ENCODE results near the gene KCND2. TPM values are rescaled to one million over a fixed set of nuclear protein-coding genes. Genes with fewer than 3 reads are reported as not detected.

KCND2 gene
- polyA plus RNA-seq, 4 donors, result 0.22 to 0.28 TPM; not detected in 2

- Histone ChIP-seq H3K36me3 (ENCODE audit: control insufficient read depth in 3 of 3, insufficient read depth in 2 of 3, low read depth in 1 of 3, low read length in 3 of 3) (no peaks in the 10 kb centered on the region), H3K4me3 (ENCODE audit: low read depth in 1 of 3, low read length in 3 of 3) (no peak overlapping the region), H3K27me3 (ENCODE audit: control insufficient read depth in 3 of 3, insufficient read depth in 3 of 3, low read length in 3 of 3) (no peaks in the 10 kb centered on the region), H3K27ac (ENCODE audit: low read depth in 1 of 3, low read length in 2 of 3) (no peak overlapping the region), H3K9me3 (ENCODE audit: control insufficient read depth in 2 of 2, insufficient read depth in 1 of 2, low read depth in 1 of 2, low read length in 1 of 2) (no peaks in the 10 kb centered on the region), H3K4me1 (ENCODE audit: control insufficient read depth in 3 of 3, insufficient read depth in 2 of 3, low read depth in 1 of 3, low read length in 2 of 3) (no peaks in the 10 kb centered on the region)
- WGBS, 3 donors, result 21 to 27% (median 24%) methylated on average over 1 of the region's 1 CpG
- no peak for FAIRE-seq
- DNase-seq, result no peak
Observed at GRCh38 chr7:120502132-120502531, 229.2 kb downstream of the KCND2 start.

- Histone ChIP-seq H3K27ac (ENCODE audit: low read depth in 1 of 3, low read length in 2 of 3) (no peak overlapping the region), H3K27me3 (ENCODE audit: control insufficient read depth in 3 of 3, insufficient read depth in 3 of 3, low read length in 3 of 3) (no peaks in the 10 kb centered on the region), H3K36me3 (ENCODE audit: control insufficient read depth in 3 of 3, insufficient read depth in 2 of 3, low read depth in 1 of 3, low read length in 3 of 3) (no peaks in the 10 kb centered on the region), H3K4me3 (ENCODE audit: low read depth in 1 of 3, low read length in 3 of 3) (no peak overlapping the region), H3K4me1 (ENCODE audit: control insufficient read depth in 3 of 3, insufficient read depth in 2 of 3, low read depth in 1 of 3, low read length in 2 of 3) (no peaks in the 10 kb centered on the region), H3K9me3 (ENCODE audit: control insufficient read depth in 2 of 2, insufficient read depth in 1 of 2, low read depth in 1 of 2, low read length in 1 of 2) (no peaks in the 10 kb centered on the region)
- FAIRE-seq, result no peak
- 76 to 92% (median 87%) methylated on average over 1 of the region's 1 CpG for WGBS, 3 donors
- DNase-seq, result no peak
Observed at GRCh38 chr7:120502825-120503224, 229.8 kb downstream of the KCND2 start.

- Histone ChIP-seq H3K4me1 (ENCODE audit: control insufficient read depth in 3 of 3, insufficient read depth in 2 of 3, low read depth in 1 of 3, low read length in 2 of 3) (no peaks in the 10 kb centered on the region), H3K27me3 (ENCODE audit: control insufficient read depth in 3 of 3, insufficient read depth in 3 of 3, low read length in 3 of 3) (no peaks in the 10 kb centered on the region), H3K4me3 (ENCODE audit: low read depth in 1 of 3, low read length in 3 of 3) (no peak overlapping the region), H3K27ac (ENCODE audit: low read depth in 1 of 3, low read length in 2 of 3) (no peak overlapping the region), H3K36me3 (ENCODE audit: control insufficient read depth in 3 of 3, insufficient read depth in 2 of 3, low read depth in 1 of 3, low read length in 3 of 3) (no peaks in the 10 kb centered on the region), H3K9me3 (ENCODE audit: control insufficient read depth in 2 of 2, insufficient read depth in 1 of 2, low read depth in 1 of 2, low read length in 1 of 2) (no peaks in the 10 kb centered on the region)
- FAIRE-seq (no peak), DNase-seq (no peak)
Observed at GRCh38 chr7:120504386-120504785, 231.4 kb downstream of the KCND2 start.

- H3K4me3 ChIP-seq (ENCODE audit: low read depth in 1 of 3, low read length in 3 of 3), result no peak overlapping the region
- no peaks in the 10 kb centered on the region for H3K36me3 ChIP-seq (ENCODE audit: control insufficient read depth in 3 of 3, insufficient read depth in 2 of 3, low read depth in 1 of 3, low read length in 3 of 3)
- FAIRE-seq (no peak), DNase-seq (no peak)
- no peaks in the 10 kb centered on the region for H3K9me3 ChIP-seq (ENCODE audit: control insufficient read depth in 2 of 2, insufficient read depth in 1 of 2, low read depth in 1 of 2, low read length in 1 of 2)
- no peaks in the 10 kb centered on the region for H3K4me1 ChIP-seq (ENCODE audit: control insufficient read depth in 3 of 3, insufficient read depth in 2 of 3, low read depth in 1 of 3, low read length in 2 of 3)
- H3K27ac ChIP-seq (ENCODE audit: low read depth in 1 of 3, low read length in 2 of 3), result no peak overlapping the region
- H3K27me3 ChIP-seq (ENCODE audit: control insufficient read depth in 3 of 3, insufficient read depth in 3 of 3, low read length in 3 of 3), result no peaks in the 10 kb centered on the region
Observed at GRCh38 chr7:120505770-120506169, 232.8 kb downstream of the KCND2 start.

GRCh38 chr7:120512701-120513100, 239.7 kb downstream of the KCND2 start:
- Histone ChIP-seq H3K27me3 (ENCODE audit: control insufficient read depth in 3 of 3, insufficient read depth in 3 of 3, low read length in 3 of 3) (no peaks in the 10 kb centered on the region), H3K9me3 (ENCODE audit: control insufficient read depth in 2 of 2, insufficient read depth in 1 of 2, low read depth in 1 of 2, low read length in 1 of 2) (no peaks in the 10 kb centered on the region), H3K4me3 (ENCODE audit: low read depth in 1 of 3, low read length in 3 of 3) (no peak overlapping the region), H3K27ac (ENCODE audit: low read depth in 1 of 3, low read length in 2 of 3) (no peak overlapping the region), H3K4me1 (ENCODE audit: control insufficient read depth in 3 of 3, insufficient read depth in 2 of 3, low read depth in 1 of 3, low read length in 2 of 3) (no peaks in the 10 kb centered on the region), H3K36me3 (ENCODE audit: control insufficient read depth in 3 of 3, insufficient read depth in 2 of 3, low read depth in 1 of 3, low read length in 3 of 3) (no peaks in the 10 kb centered on the region)
- WGBS, 3 donors, result 70 to 77% (median 71%) methylated on average over 3 of the region's 3 CpGs
- no peak for DNase-seq
- FAIRE-seq, result no peak

GRCh38 chr7:120519224-120519623, 246.2 kb downstream of the KCND2 start:
- Histone ChIP-seq H3K27me3 (ENCODE audit: control insufficient read depth in 3 of 3, insufficient read depth in 3 of 3, low read length in 3 of 3) (no peaks in the 10 kb centered on the region), H3K9me3 (ENCODE audit: control insufficient read depth in 2 of 2, insufficient read depth in 1 of 2, low read depth in 1 of 2, low read length in 1 of 2) (no peaks in the 10 kb centered on the region), H3K4me1 (ENCODE audit: control insufficient read depth in 3 of 3, insufficient read depth in 2 of 3, low read depth in 1 of 3, low read length in 2 of 3) (no peaks in the 10 kb centered on the region), H3K27ac (ENCODE audit: low read depth in 1 of 3, low read length in 2 of 3) (no peak overlapping the region), H3K4me3 (ENCODE audit: low read depth in 1 of 3, low read length in 3 of 3) (no peak overlapping the region), H3K36me3 (ENCODE audit: control insufficient read depth in 3 of 3, insufficient read depth in 2 of 3, low read depth in 1 of 3, low read length in 3 of 3) (no peaks in the 10 kb centered on the region)
- no peak for DNase-seq
- WGBS, 3 donors, result 68 to 87% (median 78%) methylated on average over 3 of the region's 3 CpGs
- no peak for FAIRE-seq

- FAIRE-seq, result no peak
- Histone ChIP-seq H3K27ac (ENCODE audit: low read depth in 1 of 3, low read length in 2 of 3) (no peak overlapping the region), H3K9me3 (ENCODE audit: control insufficient read depth in 2 of 2, insufficient read depth in 1 of 2, low read depth in 1 of 2, low read length in 1 of 2) (no peaks in the 10 kb centered on the region), H3K4me3 (ENCODE audit: low read depth in 1 of 3, low read length in 3 of 3) (no peak overlapping the region), H3K4me1 (ENCODE audit: control insufficient read depth in 3 of 3, insufficient read depth in 2 of 3, low read depth in 1 of 3, low read length in 2 of 3) (no peaks in the 10 kb centered on the region), H3K36me3 (ENCODE audit: control insufficient read depth in 3 of 3, insufficient read depth in 2 of 3, low read depth in 1 of 3, low read length in 3 of 3) (no peaks in the 10 kb centered on the region), H3K27me3 (ENCODE audit: control insufficient read depth in 3 of 3, insufficient read depth in 3 of 3, low read length in 3 of 3) (no peaks in the 10 kb centered on the region)
- 50 to 56% (median 53%) methylated on average over 4 of the region's 4 CpGs for WGBS, 3 donors
- DNase-seq, result no peak
Observed at GRCh38 chr7:120521761-120522737, 249.1 kb downstream of the KCND2 start.

- no peak overlapping the region for H3K27ac ChIP-seq (ENCODE audit: low read depth in 1 of 3, low read length in 2 of 3)
- no peak overlapping the region for H3K4me3 ChIP-seq (ENCODE audit: low read depth in 1 of 3, low read length in 3 of 3)
- H3K27me3 ChIP-seq (ENCODE audit: control insufficient read depth in 3 of 3, insufficient read depth in 3 of 3, low read length in 3 of 3), result no peaks in the 10 kb centered on the region
- FAIRE-seq (no peak), DNase-seq (no peak)
- 90 to 95% (median 91%) methylated on average over 7 of the region's 7 CpGs for WGBS, 3 donors
- H3K4me1 ChIP-seq (ENCODE audit: control insufficient read depth in 3 of 3, insufficient read depth in 2 of 3, low read depth in 1 of 3, low read length in 2 of 3), result no peaks in the 10 kb centered on the region
- H3K9me3 ChIP-seq (ENCODE audit: control insufficient read depth in 2 of 2, insufficient read depth in 1 of 2, low read depth in 1 of 2, low read length in 1 of 2), result no peaks in the 10 kb centered on the region
- no peaks in the 10 kb centered on the region for H3K36me3 ChIP-seq (ENCODE audit: control insufficient read depth in 3 of 3, insufficient read depth in 2 of 3, low read depth in 1 of 3, low read length in 3 of 3)
Observed at GRCh38 chr7:120523985-120524384, 251.0 kb downstream of the KCND2 start.
